Kidney (tissue), 14 donors: ENCODE measurements around the gene CFAP58. TPM values are rescaled to one million over a fixed set of nuclear protein-coding genes. Genes with fewer than 3 reads are reported as not detected.
A peak's percentile ranks its signal among the peaks of the same experiment; 100 is the strongest.

Experiments used
- DNase-seq, 5 donors: peaks; one replicate each; pipeline ENCODE4 v3.0.0-alpha.2; 2013 to 2020
- FAIRE-seq: peaks from 2 replicates; lab custom pipeline; 2012; peaks lifted over from hg19 to GRCh38; lab: Jason Lieb, UNC
- H3K27ac ChIP-seq, 2 donors: one replicate each; pipeline ENCODE4 v1.7.0; 2013; ENCODE audit warnings: low read depth in 2 of 2, low read length in 2 of 2, inconsistent platforms in 1 of 2
- H3K27me3 ChIP-seq: one replicate; pipeline ENCODE4 v1.7.1; 2013; ENCODE audit warnings: low read length, inconsistent platforms; ENCODE audit not compliant: control insufficient read depth, insufficient read depth
- H3K36me3 ChIP-seq, 3 donors: one replicate each; pipeline versions ENCODE4 v1.7.0 to v1.7.1; 2013; ENCODE audit warnings: low read length in 3 of 3, control low read depth in 1 of 3, inconsistent platforms in 1 of 3; ENCODE audit not compliant: insufficient read depth in 3 of 3, control insufficient read depth in 2 of 3
- H3K4me1 ChIP-seq, 3 donors: one replicate each; pipeline versions ENCODE4 v1.7.0 to v1.7.1; 2013; ENCODE audit warnings: low read length in 3 of 3, inconsistent platforms in 1 of 3, low read depth in 1 of 3; ENCODE audit not compliant: control insufficient read depth in 2 of 3, insufficient read depth in 2 of 3
- H3K4me3 ChIP-seq, 3 donors: one replicate each; pipeline versions ENCODE4 v1.7.0 to v1.8.1; 2013; ENCODE audit warnings: low read length in 3 of 3, control low read depth in 1 of 3, inconsistent platforms in 1 of 3
- H3K9ac ChIP-seq, 3 donors: one replicate each; pipeline versions ENCODE4 v1.7.0 to v1.7.1; 2013; ENCODE audit warnings: low read length in 3 of 3, control low read depth in 1 of 3, inconsistent platforms in 1 of 3
- H3K9me3 ChIP-seq, 3 donors: one replicate each; pipeline versions ENCODE4 v1.7.0 to v1.7.1; 2013; ENCODE audit warnings: low read length in 3 of 3, control low read depth in 1 of 3, inconsistent platforms in 1 of 3; ENCODE audit not compliant: control insufficient read depth in 2 of 3, insufficient read depth in 1 of 3
- intact Hi-C: fragments of 100-400 bp; cut with DNase I; formaldehyde crosslinking; loops from one replicate; pipeline ENCODE4 v1.11.1; 2022
- polyA plus RNA-seq: library from polyadenylated mRNA; stranded (reverse); fragments of 350-450 nt; fragmentation: Illumina TruSeq; extraction: RNeasy Lipid Tissue Mini Kit (QIAGEN cat#74804); gene quantifications from one replicate; pipeline ENCODE4 v1.2.3, GENCODE V29; 2014; ENCODE audit warnings: low read depth, low replicate concordance; ENCODE audit not compliant: insufficient read depth
- total RNA-seq: library from RNA; stranded (reverse); fragmentation: NEBNext Ultra II Directional; extraction: Animal tissue kit (Norgen Biotek cat#: 25700); gene quantifications from one replicate; pipeline ENCODE4 v1.2.1, GENCODE V29; 2021
- TF ChIP-seq, protein P1 (sequence below): IDR thresholded peaks from 3 replicates; pipeline ENCODE4 v1.5.1; 2012; ENCODE audit warnings: mild to moderate bottlenecking, moderate library complexity, borderline replicate concordance; ENCODE audit not compliant: insufficient read depth; ENCODE audit errors: extremely low read depth
- donor health status: control.
- donor health status: control.
- donor health status: control.
- donor health status: control.
- donor health status: control.
- donor health status: DM: yes; HTN: yes; CAD: no.
- donor health status: Normal renal cell carcinoma (clear cell type).

Gene CFAP58
- total and polyA plus RNA-seq, 2 donors from 2014 or later = 0.19 to 0.35 TPM

DNA sequence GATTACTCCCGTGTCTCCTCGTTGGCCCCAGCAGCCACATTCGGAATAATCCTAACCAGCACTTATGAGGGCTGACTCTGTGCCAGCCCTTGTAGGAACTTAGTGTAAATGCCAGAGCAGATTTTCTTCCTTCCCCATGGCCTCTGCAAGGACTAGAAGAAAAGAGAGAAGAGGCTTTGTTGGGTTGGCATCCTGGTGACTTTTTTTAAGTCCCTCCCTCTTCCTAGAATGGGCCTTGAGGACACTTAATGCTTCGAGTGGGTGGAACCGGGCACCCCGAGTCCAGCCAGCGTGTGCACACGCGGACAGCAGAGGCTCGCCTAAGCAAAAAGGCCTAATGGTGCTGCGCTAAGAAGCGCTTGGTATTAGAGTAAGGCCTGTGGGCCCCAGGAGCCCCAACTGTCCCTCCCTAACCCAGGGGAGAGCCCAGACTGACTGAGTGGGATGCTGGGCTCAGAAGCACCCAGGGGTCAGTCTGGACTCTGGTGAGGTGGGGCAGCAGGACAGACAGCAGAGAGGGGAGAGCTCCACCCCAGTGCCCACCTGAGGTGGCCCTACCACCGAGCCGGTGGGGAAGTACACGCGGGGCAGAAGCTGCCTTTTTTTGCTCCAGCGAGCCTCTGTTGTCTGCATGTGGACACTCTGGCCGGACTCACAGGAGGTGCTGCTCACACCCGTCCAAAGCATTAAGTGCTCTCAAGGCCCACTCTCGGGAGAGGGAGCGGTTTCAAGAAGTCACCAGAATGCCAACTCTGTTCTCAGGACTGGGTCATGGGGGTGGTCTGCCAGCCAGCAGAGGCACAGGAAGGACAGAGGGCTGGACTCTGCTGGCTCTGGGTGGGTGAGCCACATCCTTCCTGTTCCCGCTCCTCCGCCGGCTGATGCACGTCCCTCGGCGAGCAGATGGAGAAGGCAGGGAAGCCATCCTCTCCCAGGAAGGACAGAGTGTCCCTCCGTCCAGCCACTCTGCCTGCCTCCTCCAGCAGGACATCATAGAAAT lies 27.9 kb upstream of the CFAP58 start:
- no peaks in the 10 kb centered on the region for H3K9me3 ChIP-seq
- no peaks in the 10 kb centered on the region for H3K27me3 ChIP-seq
- peak overlapping the region in 1 of 3 donors; percentile 17 for H3K4me3 ChIP-seq
- no peak overlapping the region for H3K9ac ChIP-seq
- TF ChIP-seq, protein P1, sequence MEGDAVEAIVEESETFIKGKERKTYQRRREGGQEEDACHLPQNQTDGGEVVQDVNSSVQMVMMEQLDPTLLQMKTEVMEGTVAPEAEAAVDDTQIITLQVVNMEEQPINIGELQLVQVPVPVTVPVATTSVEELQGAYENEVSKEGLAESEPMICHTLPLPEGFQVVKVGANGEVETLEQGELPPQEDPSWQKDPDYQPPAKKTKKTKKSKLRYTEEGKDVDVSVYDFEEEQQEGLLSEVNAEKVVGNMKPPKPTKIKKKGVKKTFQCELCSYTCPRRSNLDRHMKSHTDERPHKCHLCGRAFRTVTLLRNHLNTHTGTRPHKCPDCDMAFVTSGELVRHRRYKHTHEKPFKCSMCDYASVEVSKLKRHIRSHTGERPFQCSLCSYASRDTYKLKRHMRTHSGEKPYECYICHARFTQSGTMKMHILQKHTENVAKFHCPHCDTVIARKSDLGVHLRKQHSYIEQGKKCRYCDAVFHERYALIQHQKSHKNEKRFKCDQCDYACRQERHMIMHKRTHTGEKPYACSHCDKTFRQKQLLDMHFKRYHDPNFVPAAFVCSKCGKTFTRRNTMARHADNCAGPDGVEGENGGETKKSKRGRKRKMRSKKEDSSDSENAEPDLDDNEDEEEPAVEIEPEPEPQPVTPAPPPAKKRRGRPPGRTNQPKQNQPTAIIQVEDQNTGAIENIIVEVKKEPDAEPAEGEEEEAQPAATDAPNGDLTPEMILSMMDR = no peak
- peak in 1 of 5 donors; percentile 84 for DNase-seq
- H3K4me1 ChIP-seq = peaks cover 7 to 76% (median 56%) of the 10 kb centered on the region in 3 donors
- H3K27ac ChIP-seq = peak overlapping the region; percentile 69 to 78
- intact Hi-C loops = no loop called here
- FAIRE-seq = no peak
- no peaks in the 10 kb centered on the region for H3K36me3 ChIP-seq

DNA sequence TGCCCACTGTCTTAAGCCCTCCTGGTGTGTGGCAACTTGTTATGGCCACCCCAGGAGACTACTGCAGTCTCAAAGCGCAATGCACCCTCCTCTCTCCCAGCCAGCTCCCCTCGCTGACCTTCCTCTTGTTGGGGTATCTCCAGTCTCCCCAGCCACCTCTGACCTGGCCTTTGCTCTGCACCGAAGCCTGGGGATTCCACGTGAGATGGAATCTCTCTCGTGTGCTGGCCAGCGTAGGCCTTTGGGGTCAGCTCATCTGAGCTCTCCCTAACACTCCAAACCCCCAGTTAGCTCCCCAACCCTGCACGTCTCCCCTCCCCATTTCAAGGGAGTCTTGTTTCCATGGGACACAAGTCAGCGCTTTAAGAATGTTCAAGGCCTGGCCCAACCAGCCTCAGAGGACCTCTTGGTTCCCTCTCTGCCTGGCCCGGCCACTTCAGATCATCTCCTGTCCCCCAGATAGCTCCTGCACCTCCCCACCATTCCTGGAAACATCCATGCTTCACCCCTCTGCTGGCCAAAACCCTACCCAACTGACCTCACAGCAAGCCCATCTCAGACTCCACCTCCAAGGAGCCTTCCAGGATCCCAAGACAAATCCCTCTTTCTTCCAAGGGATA lies 26.5 kb upstream of the CFAP58 start:
- H3K4me1 ChIP-seq = peaks cover 8 to 79% (median 59%) of the 10 kb centered on the region in 3 donors
- H3K36me3 ChIP-seq = no peaks in the 10 kb centered on the region
- no peak overlapping the region for H3K4me3 ChIP-seq
- FAIRE-seq (no peak), DNase-seq (no peak)
- peak overlapping the region in 1 of 3 donors; percentile 59 for H3K9ac ChIP-seq
- intact Hi-C loops = no loop called here
- no peaks in the 10 kb centered on the region for H3K27me3 ChIP-seq
- no peaks in the 10 kb centered on the region for H3K9me3 ChIP-seq
- TF ChIP-seq, protein P1 = no peak
- peak overlapping the region in 1 of 2 donors; percentile 78 for H3K27ac ChIP-seq

DNA sequence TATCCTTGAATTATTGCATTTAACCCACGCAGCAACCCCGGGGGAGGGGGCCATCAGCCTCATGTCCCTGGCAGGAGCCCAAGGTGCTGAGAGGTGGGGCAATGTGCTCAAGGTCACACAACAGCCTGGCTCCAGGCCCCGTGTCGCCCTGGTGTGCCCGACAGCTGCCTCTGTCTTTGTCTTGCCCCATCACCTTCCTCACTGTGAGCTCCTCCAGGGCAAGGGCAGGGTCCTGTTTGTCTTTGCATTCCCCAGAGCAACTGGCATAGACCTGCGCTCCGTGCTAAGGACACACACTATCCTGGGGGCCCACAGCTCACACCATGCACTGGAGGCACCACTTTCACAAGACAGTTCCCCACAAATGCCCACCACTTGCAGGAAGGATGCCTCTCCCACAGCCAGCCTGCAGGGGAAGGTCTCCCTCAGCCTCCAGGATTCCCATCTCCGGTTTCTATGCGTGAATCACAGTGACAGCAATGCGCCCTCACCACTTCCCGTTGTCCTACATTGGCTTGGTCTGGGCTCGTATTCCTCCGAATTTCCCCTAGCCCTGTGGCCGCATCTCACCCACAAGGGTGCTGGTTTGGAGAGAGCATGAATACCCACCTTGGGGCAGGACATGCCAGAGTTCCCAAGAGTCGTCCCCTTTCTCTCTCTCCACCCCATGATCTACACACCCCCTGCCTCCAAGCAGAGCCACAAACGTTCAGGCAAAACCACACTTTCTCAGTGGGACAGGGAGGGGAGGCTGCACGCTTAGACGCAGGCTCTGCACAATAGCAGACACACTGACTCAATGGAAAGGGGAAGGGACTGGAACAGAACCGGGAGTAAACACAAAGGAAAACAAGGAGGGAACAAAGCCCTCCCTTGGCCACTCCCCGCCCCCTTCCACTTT lies 25.6 kb upstream of the CFAP58 start:
- H3K9ac ChIP-seq = peak overlapping the region; percentile 4 to 59 (median 8)
- intact Hi-C loops = no loop called here
- H3K27ac ChIP-seq = peak overlapping the region; percentile 78 to 81
- H3K27me3 ChIP-seq = no peaks in the 10 kb centered on the region
- no peaks in the 10 kb centered on the region for H3K36me3 ChIP-seq
- no peaks in the 10 kb centered on the region for H3K9me3 ChIP-seq
- H3K4me3 ChIP-seq = peak overlapping the region in 2 of 3 donors; percentile 20 to 34
- peaks cover 8 to 75% (median 63%) of the 10 kb centered on the region in 3 donors for H3K4me1 ChIP-seq
- DNase-seq = peak; percentile 54 to 85 (median 80)
- FAIRE-seq = no peak
- TF ChIP-seq, protein P1 = no peak
